HL-60 (cell line): ENCODE results near the gene MPLKIP.

Experiments used
- CTCF ChIP-seq: IDR thresholded peaks from one replicate; pipeline ENCODE4 v1.5.1; 2011; ENCODE audit warnings: low read length, control low read depth, inconsistent platforms; ENCODE audit not compliant: insufficient read depth
- GABPA ChIP-seq: IDR thresholded peaks from 2 replicates; pipeline ENCODE4 v1.6.1; 2012; ENCODE audit warnings: low read depth
- POLR2AphosphoS5 ChIP-seq: IDR thresholded peaks from 2 replicates; pipeline ENCODE4 v1.6.1; 2012; ENCODE audit warnings: low read depth

DNA sequence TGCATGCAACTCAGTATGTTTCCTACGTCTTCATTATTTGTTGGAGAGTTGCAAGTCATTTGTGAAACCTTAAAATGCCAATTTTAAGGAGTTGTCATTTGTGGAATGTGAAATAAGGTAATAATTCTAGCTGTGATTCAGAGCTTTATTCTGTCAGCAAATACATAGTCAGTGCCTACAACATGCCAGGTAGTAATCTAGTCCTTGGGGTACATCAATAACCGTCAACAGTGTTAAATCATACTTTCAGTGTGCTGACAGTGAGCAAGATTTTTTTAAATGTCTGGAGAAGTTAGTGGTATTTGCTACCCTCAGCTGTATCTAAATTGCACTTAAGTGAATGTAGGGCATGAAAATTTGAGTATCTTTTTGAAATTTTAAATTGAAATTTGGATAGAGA lies 36.7 kb downstream of the MPLKIP start:
- TF ChIP-seq CTCF (no peak), GABPA (no peak), POLR2AphosphoS5 (no peak)
